GM23248 (cell line): ENCODE results near the gene ANHX. TPM values are rescaled to one million over a fixed set of nuclear protein-coding genes. Genes with fewer than 3 reads are reported as not detected.
"Not testable (repeated sequence)": the region's sequence is repeated elsewhere in the genome, so short reads cannot be mapped to it uniquely, and the experiment has no call there.

Experiments
- DNase-seq: peaks from one replicate; pipeline ENCODE4 v3.0.0-alpha.2; 2015
- H2AFZ ChIP-seq: fragments of 200-600 bp; sonication (generic); 2 replicates; pipeline ENCODE4 v1.6.1; 2016; ENCODE audit warnings: antibody characterized with exemption
- H3F3A ChIP-seq: fragments of 200-600 bp; sonication (generic); 2 replicates; pipeline ENCODE4 v1.6.1; 2016; ENCODE audit warnings: mild to moderate bottlenecking, antibody characterized with exemption, mixed run types; ENCODE audit not compliant: insufficient read depth
- H3K27ac ChIP-seq: fragments of 200-600 bp; sonication (generic); 2 replicates; pipeline ENCODE4 v1.5.1; 2016; ENCODE audit warnings: mild to moderate bottlenecking
- H3K27me3 ChIP-seq: fragments of 200-600 bp; sonication (generic); replicated peaks from 2 replicates; pipeline ENCODE4 v1.6.1; 2016; ENCODE audit warnings: mild to moderate bottlenecking; ENCODE audit not compliant: insufficient read depth
- H3K36me3 ChIP-seq: fragments of 200-600 bp; sonication (generic); 2 replicates; pipeline ENCODE4 v1.6.1; 2016; ENCODE audit warnings: low read depth, mild to moderate bottlenecking
- H3K4me1 ChIP-seq: fragments of 200-600 bp; sonication (generic); 2 replicates; pipeline ENCODE4 v1.6.1; 2016; ENCODE audit warnings: mild to moderate bottlenecking; ENCODE audit not compliant: insufficient read depth
- H3K4me2 ChIP-seq: fragments of 200-600 bp; sonication (generic); one replicate; pipeline ENCODE4 v1.6.1; 2016; ENCODE audit warnings: mild to moderate bottlenecking; ENCODE audit not compliant: unreplicated experiment
- H3K4me3 ChIP-seq: fragments of 200-600 bp; sonication (generic); 2 replicates; pipeline ENCODE4 v1.5.1; 2016; ENCODE audit warnings: mild to moderate bottlenecking
- H3K79me2 ChIP-seq: fragments of 200-600 bp; sonication (generic); 2 replicates; pipeline ENCODE4 v1.6.1; 2016; ENCODE audit warnings: mild to moderate bottlenecking; ENCODE audit not compliant: insufficient read depth
- H3K9ac ChIP-seq: fragments of 200-600 bp; sonication (generic); 2 replicates; pipeline ENCODE4 v1.6.1; 2016; ENCODE audit warnings: mild to moderate bottlenecking
- H3K9me2 ChIP-seq: fragments of 200-600 bp; sonication (generic); 2 replicates; pipeline ENCODE4 v1.6.1; 2016; ENCODE audit warnings: mixed run types, mild to moderate bottlenecking, moderate library complexity; ENCODE audit not compliant: insufficient read depth
- H3K9me3 ChIP-seq: fragments of 200-600 bp; sonication (generic); one replicate; pipeline ENCODE4 v1.6.1; 2017; ENCODE audit warnings: low read depth
- H4K20me1 ChIP-seq: fragments of 200-600 bp; sonication (generic); 2 replicates; pipeline ENCODE4 v1.6.0; 2016; ENCODE audit not compliant: insufficient read depth
- EZH2 ChIP-seq: fragments of 200-600 bp; sonication (generic); IDR thresholded peaks from 2 replicates; pipeline ENCODE4 v1.6.1; 2018; ENCODE audit warnings: antibody characterized with exemption, mild to moderate bottlenecking; ENCODE audit not compliant: insufficient read depth, poor library complexity, severe bottlenecking
- EZH2phosphoT487 ChIP-seq: fragments of 200-600 bp; sonication (generic); IDR thresholded peaks from 2 replicates; pipeline ENCODE4 v1.6.1; 2018; ENCODE audit warnings: antibody characterized with exemption, moderate library complexity, mild to moderate bottlenecking, low read depth; ENCODE audit not compliant: insufficient read depth
- WGBS, 2 experiments: methylation state at CpG; one replicate each; pipeline ENCODE4 v1.1.6; 2015 to 2017; ENCODE audit warnings: low lambda C conversion rate in 2 of 2, low coverage in 1 of 2; ENCODE audit errors: missing lambda C conversion rate in 2 of 2; 5-methylcytosine and 5-hydroxymethylcytosine counted together
- in situ Hi-C: fragments of 300-500 bp; cut with MboI; formaldehyde crosslinking; loops from 2 replicates; pipeline ENCODE4 v1.15.0; 2020
- polyA plus RNA-seq: library from polyadenylated mRNA; unstranded; fragments of >200 nt; fragmentation: Nextera tagmentation; extraction: Ambion mirVana; gene quantifications from 2 replicates; pipeline ENCODE4 v1.2.1, GENCODE V29; 2016
- total RNA-seq: library from RNA; depleted of rRNA; stranded (reverse); fragments of >200 nt; shearing (Covaris generic); gene quantifications from 2 replicates; pipeline ENCODE4 v1.2.3, GENCODE V29; 2014; rRNA removed

ANHX gene
- total RNA-seq (not detected in 2 replicates), polyA plus RNA-seq (not detected in 2 replicates)

DNA sequence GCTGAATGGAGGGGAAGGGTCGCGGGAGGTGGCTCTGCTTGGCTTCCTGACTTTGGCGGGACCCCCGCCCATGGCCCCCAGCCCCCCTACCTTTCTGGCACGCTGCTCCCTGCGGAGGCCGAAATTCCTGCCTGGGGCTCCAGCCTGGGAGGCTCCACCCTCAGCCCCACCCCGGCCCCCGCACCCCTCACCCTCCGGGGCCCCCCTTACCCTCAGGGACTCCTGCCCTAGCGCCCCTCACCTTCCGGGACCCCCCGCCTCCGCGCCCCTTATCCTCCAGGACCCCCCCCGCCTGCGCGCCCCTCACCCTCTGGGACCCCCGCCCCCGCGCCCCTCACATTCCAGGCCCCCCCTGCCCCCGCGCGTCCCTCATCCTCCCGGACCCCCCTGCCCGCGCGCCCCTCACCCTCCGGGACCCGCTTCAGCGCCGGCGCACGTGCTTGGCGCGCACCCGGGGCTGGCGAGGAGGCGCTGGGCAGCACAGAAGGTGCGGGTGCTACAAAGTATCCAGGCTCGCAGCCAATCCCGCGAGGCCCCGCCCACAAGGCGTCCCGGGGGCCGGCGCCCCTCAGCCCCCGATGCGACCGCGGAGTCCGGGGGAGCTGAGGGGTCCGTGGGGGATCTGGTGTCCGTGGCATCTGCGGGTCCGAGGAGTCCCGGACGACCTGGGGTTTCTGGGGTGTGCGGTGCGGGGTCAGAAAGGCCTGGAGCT, at the start of gene ANHX:
Gene ANHX (minus strand): TSS at position 477 of the 712 bp plus-strand sequence. CDS start 1,521 bp downstream, outside the sequence.
- no peaks in the 10 kb centered on the region for H3K4me1 ChIP-seq
- no peak within 1 kb of the TSS for H3K27ac ChIP-seq
- no peaks in the 10 kb centered on the region for H3K27me3 ChIP-seq
- TF ChIP-seq EZH2phosphoT487 (no peak), EZH2 (no peak)
- no peaks in the 10 kb centered on the region for H3K79me2 ChIP-seq
- in situ Hi-C loops: no loop called here
- no peaks in the 10 kb centered on the region for H3K36me3 ChIP-seq
- H3F3A ChIP-seq: no peaks in the 10 kb centered on the region
- WGBS, 2 experiments: 46 to 55% methylated on average over 5 to 46 of the region's 61 CpGs
- no peak for DNase-seq
- no peak within 1 kb of the TSS for H2AFZ ChIP-seq
- H4K20me1 ChIP-seq: no peaks in the 10 kb centered on the region
- H3K9me3 ChIP-seq: no peaks in the 10 kb centered on the region
- H3K9ac ChIP-seq: no peak within 1 kb of the TSS
- H3K4me2 ChIP-seq: no peak within 1 kb of the TSS
- H3K9me2 ChIP-seq: no peaks in the 10 kb centered on the region
- no peak within 1 kb of the TSS for H3K4me3 ChIP-seq

- in situ Hi-C loops, H3K4me1 ChIP-seq, DNase-seq, H3K36me3 ChIP-seq, H3K4me2 ChIP-seq, H3K4me3 ChIP-seq, H3K9me3 ChIP-seq, H3K27ac ChIP-seq, H3K9me2 ChIP-seq, H4K20me1 ChIP-seq, H2AFZ ChIP-seq, H3K27me3 ChIP-seq, H3K9ac ChIP-seq, H3F3A ChIP-seq, H3K79me2 ChIP-seq: not testable (repeated sequence)
- WGBS, 2 experiments: no CpG with 5 or more reads among the region's 11 CpGs
Measured at GRCh38 chr12:133264668-133265067, 29.0 kb upstream of the ANHX start.

GRCh38 chr12:133264173-133264572, 28.5 kb upstream of the ANHX start:
- Histone ChIP-seq H3K36me3 (no peaks in the 10 kb centered on the region), H3K9me3 (no peaks in the 10 kb centered on the region), H3K79me2 (no peaks in the 10 kb centered on the region), H4K20me1 (no peaks in the 10 kb centered on the region), H2AFZ (no peak overlapping the region), H3K4me3 (no peak overlapping the region), H3K27me3 (no peaks in the 10 kb centered on the region), H3K4me1 (no peaks in the 10 kb centered on the region), H3F3A (no peaks in the 10 kb centered on the region), H3K27ac (no peak overlapping the region), H3K9me2 (no peaks in the 10 kb centered on the region), H3K4me2 (no peak overlapping the region), H3K9ac (no peak overlapping the region)
- in situ Hi-C loops: no loop called here
- peak; percentile 3 for DNase-seq
- no peak for TF ChIP-seq EZH2phosphoT487
- 65 to 70% methylated on average over 6 to 13 of the region's 33 CpGs for WGBS, 2 experiments

- Histone ChIP-seq H2AFZ (no peak overlapping the region), H3K9me2 (no peaks in the 10 kb centered on the region), H3F3A (no peaks in the 10 kb centered on the region), H3K9ac (no peak overlapping the region), H3K4me1 (no peaks in the 10 kb centered on the region), H3K9me3 (no peaks in the 10 kb centered on the region), H3K4me3 (no peak overlapping the region), H3K36me3 (no peaks in the 10 kb centered on the region), H3K27me3 (no peaks in the 10 kb centered on the region), H4K20me1 (no peaks in the 10 kb centered on the region), H3K4me2 (no peak overlapping the region), H3K27ac (no peak overlapping the region), H3K79me2 (no peaks in the 10 kb centered on the region)
- in situ Hi-C loops: no loop called here
- 42 to 53% methylated on average over 1 of the region's 1 CpG for WGBS, 2 experiments
- DNase-seq: no peak
- no peak for TF ChIP-seq EZH2phosphoT487
- TF ChIP-seq EZH2: no peak
Measured at GRCh38 chr12:133256321-133256720, 20.6 kb upstream of the ANHX start.

DNA sequence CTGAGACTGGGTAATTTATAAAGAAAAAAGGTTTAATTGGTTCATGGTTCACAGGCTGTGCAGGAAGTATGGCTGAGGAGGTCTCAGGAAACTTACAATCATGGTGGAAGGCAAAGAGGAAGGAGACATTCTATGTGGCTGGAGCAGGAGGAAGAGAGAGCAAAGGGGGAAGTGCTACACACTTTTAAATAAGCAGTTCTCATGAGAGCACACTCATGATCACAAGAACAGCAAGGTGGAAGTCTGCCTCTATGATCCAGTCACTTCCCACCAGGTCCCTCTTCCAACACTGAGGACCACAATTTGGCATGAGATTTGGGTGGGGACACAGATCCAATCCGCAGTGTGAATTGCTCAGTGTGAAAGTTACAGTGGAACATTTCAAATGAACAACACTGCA, 20.2 kb upstream of the ANHX start:
- H3K9ac ChIP-seq, H2AFZ ChIP-seq, H3K27ac ChIP-seq, H3K9me3 ChIP-seq, H3K4me3 ChIP-seq, H3K36me3 ChIP-seq, in situ Hi-C loops, H4K20me1 ChIP-seq, H3K4me2 ChIP-seq, H3K79me2 ChIP-seq, H3K4me1 ChIP-seq, DNase-seq, H3K9me2 ChIP-seq, H3F3A ChIP-seq, H3K27me3 ChIP-seq: not testable (repeated sequence)
- WGBS, 2 experiments: 58 to 77% methylated on average over 1 of the region's 1 CpG
